LNCaP clone FGC (cell line): ENCODE data around the gene NECTIN1.

ENCODE experiments used
- DNase-seq: peaks from one replicate; pipeline ENCODE4 v3.0.0-alpha.2; 2011; ENCODE audit warnings: low read depth
- H3K4me3 ChIP-seq: 2 replicates; pipeline ENCODE4 v1.5.1; 2011; ENCODE audit warnings: mild to moderate bottlenecking, low read depth, low read length, control low read depth
- CTCF ChIP-seq: IDR thresholded peaks from 2 replicates; pipeline ENCODE4 v1.5.1; 2012; ENCODE audit warnings: mild to moderate bottlenecking; ENCODE audit not compliant: control insufficient read depth, insufficient read depth; ENCODE audit errors: extremely low read depth

NECTIN1 gene

GRCh38 chr11:119708384-119708783 lies 20.6 kb downstream of the NECTIN1 start:
- H3K4me3 ChIP-seq = no peak overlapping the region
- DNase-seq = no peak
- no peak for TF ChIP-seq CTCF

- no peak overlapping the region for H3K4me3 ChIP-seq
- no peak for TF ChIP-seq CTCF
- no peak for DNase-seq
These were observed 22.1 kb downstream of the NECTIN1 start for GRCh38 chr11:119706887-119707286.

GRCh38 chr11:119706029-119706428 lies 23.0 kb downstream of the NECTIN1 start:
- no peak for TF ChIP-seq CTCF
- no peak overlapping the region for H3K4me3 ChIP-seq
- no peak for DNase-seq

GRCh38 chr11:119705362-119705761 lies 23.6 kb downstream of the NECTIN1 start:
- no peak for DNase-seq
- H3K4me3 ChIP-seq = no peak overlapping the region
- TF ChIP-seq CTCF = no peak

GRCh38 chr11:119704849-119705248 lies 24.2 kb downstream of the NECTIN1 start:
- TF ChIP-seq CTCF = no peak
- H3K4me3 ChIP-seq = no peak overlapping the region
- no peak for DNase-seq

- no peak for DNase-seq
These were observed 27.1 kb downstream of the NECTIN1 start for GRCh38 chr11:119701591-119702549.

More at GRCh38 chr11:119701591-119702549, 27.1 kb downstream of the NECTIN1 start:
- H3K4me3 ChIP-seq = no peak overlapping the region
- TF ChIP-seq CTCF = no peak
